HK-2 (cell line): ENCODE results near the gene IQGAP1.
"Not testable (repeated sequence)": the region's sequence is repeated elsewhere in the genome, so short reads cannot be mapped to it uniquely, and the experiment has no call there.

ENCODE experiments used
- DNase-seq: peaks from one replicate; pipeline ENCODE4 v3.0.0-alpha.2; 2018; ENCODE audit not compliant: unreplicated experiment

Gene IQGAP1

DNA sequence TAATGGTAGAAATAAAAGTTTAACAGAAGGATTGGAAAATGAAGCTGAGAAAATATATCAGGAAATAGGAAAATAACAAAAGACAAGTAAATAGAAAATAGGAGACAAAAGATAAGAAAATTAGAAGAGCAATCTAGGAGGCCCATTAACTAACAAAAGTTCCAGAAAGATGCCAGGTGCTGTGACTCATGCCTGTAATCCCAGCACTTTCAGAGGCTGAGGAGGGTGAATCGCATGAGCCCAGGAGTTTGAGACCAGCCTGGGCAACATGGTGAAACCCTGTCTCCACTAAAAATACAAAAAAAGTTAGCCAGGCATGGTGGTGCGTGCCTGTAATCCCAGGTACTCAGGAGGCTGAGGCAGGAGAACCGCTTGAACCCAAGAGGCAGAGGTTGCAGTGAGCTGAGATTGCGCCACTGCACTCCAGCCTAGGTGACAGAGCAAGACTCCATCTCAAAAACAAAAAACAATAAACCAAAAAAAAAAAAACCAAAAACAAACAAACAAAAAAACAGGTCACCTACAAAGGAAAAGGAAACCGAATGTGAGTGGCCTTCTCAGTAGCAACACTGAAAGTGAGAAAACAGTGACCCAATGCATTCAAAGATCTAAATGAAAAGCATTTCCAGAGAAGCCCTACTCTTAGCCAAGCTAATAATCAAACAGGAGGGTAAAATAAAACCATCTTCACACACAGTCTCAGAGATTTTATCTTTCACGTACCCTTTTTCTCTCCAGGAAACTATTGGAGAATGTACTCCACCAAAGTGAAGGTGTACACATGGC lies 136.2 kb downstream of the IQGAP1 start:
- DNase-seq: not testable (repeated sequence)

DNA sequence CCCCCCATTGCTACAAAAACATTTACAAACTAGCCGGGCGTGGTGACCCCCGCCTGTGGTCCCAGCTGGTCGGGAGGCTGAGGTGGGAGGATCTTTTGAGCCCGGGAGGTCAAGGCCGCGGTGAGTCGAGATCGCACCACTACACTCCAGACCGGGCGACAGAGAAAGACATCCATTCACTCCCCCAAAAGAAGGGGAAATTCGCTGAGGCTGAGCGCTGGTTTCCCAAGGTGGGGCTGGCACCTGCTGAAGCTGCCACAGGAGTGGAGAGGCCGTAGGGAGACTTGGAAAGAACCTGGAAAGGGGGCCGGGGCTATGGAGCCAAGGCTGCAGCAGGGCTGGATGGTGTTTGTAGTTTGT lies 140.9 kb downstream of the IQGAP1 start:
- no peak for DNase-seq

DNA sequence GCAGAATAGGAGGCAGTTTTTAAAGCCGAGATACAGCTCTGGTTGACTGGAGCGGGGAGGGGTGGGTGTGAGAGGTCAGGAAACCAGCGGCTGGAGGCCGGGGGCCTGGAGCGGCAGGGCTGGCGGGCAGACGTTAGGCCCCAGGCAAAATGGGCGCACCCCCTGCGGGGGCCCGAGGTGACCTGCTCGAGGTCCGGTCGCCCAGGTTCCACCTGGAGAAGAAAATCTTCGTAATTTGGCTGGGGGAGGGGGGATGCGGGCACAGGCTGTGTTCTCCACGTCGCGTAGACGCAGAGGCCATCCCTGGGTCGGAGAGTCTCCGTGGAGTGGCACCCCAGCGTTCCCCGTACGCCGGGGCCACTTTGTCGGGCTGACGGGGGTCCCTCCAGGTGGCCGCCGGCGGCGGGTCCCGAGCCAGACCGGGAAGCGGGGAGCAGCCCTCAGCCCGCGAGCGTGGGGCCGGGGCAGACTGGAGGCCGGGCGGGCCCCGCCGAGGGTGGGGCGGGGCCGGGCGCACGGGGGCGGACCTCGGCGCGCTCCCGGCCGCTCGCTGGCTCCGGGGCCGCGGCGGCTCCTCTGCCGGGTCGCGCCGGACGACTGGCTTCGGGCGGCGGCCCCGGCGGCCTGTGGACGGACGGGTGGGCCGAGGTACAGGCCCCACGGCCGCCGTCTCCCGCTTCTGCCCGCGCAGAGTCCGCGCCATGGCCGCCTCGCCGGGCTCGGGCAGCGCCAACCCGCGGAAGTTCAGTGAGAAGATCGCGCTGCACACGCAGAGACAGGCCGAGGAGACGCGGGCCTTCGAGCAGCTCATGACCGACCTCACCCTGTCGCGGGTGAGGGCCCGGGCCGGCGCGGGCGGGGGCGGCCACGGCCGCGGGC lies 141.6 kb downstream of the IQGAP1 start, which contains the start of gene CRTC3:
Gene CRTC3, plus strand, starts transcription at position 553 of the 879 bp plus-strand sequence. Its CDS starts 149 bp downstream, at position 702.
- peak; percentile 44 for DNase-seq

DNA sequence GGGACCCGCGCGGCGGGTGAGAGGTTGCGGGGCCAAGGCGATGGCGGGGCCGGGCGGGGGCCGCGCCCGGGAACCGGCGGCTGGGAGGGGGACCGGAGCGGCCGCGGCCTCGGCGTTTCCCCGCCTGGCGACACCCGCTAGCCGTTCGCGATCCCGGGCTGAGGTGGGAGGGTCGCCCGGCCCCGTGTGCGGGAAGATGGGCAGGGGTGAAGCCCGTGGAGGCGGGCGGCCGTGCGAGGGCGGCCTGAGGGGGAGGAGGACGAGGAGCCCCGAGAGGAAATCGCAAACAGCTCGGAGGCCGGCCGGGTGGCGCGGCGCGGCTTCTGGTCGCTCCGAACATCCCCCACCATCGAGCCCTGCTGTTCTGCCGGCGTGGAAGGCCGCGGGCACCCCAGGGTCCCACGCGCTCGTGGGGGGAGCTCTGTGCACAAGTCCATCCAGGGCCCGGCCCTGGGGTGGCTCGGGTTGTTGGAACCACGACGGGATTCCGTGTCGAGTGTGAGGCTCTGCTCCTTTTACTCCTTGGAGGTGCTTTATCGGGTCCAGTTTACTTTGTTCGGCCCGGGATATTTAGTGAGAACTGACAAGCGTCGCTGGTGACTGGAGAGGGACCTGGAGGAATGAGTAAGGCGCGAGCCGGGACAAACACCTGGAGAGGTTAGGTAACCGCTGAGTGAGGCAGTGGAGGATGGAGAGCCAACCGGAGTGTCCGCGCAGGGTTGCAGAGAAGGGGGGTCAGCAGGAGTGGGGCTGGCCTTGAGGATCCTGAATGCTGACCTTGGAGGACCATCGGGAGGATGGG lies 142.4 kb downstream of the IQGAP1 start:
- DNase-seq: peak; percentile 33

DNA sequence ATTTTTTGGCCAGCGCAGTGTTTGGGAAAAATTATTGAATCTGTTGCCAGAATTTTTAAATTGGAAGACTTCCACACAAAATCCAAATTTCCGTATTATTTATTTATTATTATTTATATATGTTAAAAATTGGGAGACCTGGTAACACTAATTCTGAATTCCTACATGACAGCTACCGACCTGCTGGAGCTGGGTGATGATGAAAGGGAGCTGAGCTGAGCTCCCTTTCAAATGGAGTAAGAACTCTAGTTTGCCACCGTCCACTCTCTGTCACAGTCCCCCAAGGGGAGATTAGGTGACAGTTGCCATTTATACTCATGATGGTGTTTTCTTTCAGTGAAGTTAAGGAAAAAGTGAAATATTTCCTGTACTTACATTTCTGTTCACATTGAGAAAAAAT lies 143.1 kb downstream of the IQGAP1 start:
- DNase-seq: no peak

DNA sequence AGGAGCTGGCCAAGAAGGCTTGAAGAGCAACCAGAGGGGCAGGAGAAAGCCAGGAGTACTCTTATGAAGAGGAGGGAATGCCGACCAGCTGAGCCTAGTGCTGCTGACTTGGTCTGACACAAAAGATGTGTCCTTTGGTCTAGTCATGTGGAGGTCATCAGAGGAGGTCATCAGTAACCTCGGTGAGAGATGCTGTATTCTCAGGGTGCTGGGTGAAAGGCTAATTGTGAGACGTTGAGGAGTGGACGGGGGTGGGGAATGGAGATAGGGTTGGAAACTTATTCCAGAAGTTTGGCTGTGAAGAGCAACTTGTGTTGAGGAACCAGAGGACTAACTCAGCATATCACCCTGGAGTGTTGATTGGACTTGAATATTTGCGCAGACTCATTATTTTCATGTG lies 147.2 kb downstream of the IQGAP1 start:
- no peak for DNase-seq

DNA sequence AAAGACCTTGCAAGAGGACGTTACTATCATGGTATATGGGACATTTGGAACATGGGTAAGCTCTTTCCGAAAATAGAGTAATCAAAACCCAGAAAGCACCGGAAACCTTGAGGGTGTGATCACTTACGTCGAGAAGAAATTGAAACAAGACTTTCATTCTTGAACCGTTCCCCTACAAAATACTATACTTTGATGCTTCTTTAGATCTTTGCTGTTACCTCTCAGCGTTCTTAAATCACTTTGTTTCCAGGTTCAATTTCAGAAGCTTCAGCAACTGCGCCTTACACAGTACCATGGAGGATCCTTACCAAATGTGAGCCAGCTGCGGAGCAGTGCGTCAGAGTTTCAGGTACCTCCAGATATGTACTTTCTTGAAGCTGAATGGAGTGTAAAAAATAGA lies 151.7 kb downstream of the IQGAP1 start:
- no peak for DNase-seq

DNA sequence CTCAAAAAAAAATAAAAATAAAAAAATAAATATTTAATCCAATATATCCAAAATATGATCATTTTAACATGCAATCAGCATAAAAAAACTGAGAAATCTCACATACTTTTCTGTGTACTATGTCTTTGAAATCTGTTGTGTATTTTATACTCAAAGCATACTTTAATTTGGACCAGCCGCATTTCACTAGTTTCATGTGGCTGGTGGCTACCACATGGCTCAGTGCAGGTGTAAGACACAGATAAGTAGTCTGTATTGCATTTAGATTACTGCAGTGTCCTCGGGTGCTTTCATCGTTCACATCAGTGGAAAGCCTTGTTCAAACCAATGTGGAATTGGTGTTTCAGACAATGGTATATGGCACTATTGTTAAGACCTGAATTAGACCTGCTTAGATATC lies 152.7 kb downstream of the IQGAP1 start:
- DNase-seq: no peak

DNA sequence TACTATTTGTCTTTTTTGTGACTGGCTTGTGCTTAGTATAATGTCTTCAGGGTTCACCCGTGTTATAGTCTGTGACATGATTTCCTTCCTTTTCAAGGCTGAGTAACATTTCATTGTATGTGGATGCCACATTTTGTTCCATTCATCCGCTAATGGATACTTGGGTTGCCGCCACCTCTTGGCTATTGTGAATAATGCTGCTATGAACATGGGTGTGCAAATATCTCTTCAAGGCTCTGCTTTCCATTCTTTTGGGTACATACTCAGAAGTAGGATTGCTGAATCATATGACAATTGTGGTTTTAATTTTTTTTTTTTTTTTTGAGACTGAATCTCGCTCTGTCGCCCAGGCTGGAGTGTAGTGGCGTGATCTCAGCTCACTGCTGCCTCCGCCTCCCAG lies 157.1 kb downstream of the IQGAP1 start:
- DNase-seq: no peak

DNA sequence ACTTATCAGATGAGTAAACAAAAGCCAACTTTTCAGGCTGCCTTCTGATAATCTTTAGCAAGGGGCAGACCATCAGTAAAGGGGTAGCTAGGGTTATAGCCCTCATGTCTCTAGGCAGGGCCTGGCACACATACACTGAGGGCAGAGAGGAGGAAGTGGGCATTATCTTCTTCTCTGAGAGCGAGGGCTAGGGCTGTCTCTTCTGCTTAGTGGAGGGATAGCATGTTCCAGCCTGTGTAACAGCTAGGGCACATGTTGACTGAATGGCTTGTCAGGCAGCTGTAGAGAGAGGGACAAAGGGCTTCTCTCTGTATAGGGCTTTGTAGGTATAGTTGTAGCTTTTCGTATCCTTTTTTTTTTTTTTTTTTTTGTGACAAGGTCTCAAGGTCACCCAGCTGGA lies 159.5 kb downstream of the IQGAP1 start:
- no peak for DNase-seq

DNA sequence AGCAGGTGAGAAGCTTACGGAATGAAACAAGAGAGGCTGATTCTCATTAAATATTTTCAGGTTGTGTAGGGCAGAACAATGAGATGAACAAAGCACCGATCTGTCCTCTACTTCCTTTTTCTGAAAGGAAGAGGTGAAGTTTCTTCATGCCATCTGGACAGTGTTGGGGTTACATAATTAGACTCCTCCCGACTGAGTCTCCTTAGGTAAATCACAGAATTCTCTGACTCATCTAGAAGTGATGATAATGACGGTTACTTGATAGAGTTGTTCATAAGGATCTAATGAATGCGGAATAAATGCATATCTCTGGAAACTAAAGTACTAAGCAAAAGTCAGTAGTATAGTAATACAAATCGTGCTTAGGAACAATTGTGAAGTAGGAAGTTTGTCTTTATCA lies 162.9 kb downstream of the IQGAP1 start:
- no peak for DNase-seq
